Activated naive CD8-positive, alpha-beta T cell treated with anti-CD3 and anti-CD28 coated beads, Interleukin-2, amount 50 U/mL, for 16 hours (primary cell): ENCODE data around the gene HSPA12A.
"Not testable (repeated sequence)": the region's sequence is repeated elsewhere in the genome, so short reads cannot be mapped to it uniquely, and the experiment has no call there.

Experiments
- DNase-seq: peaks from one replicate; pipeline ENCODE4 v3.0.0-alpha.2; 2020; ENCODE audit warnings: low read depth, low spot score

Gene HSPA12A

DNA sequence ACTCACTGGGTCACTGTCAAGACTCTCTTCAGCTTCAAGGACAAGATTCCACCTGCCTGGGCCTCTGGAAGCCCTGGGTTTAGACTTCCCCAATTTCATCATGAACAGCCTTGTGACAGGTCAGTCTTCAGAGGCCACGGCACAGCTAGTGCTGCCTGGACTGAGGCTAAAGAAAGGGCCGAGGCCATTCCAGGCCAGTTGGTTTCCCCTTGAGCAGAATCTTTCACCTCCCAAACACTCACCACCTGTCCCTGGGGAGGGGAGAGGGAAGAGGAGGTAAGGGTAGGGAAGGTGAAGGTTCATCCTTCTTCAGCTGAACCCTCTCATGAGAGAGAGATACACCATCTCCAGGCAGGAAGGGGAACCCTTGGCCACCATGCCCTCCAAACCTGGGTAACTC lies 24.3 kb downstream of the HSPA12A start:
- DNase-seq = no peak

DNA sequence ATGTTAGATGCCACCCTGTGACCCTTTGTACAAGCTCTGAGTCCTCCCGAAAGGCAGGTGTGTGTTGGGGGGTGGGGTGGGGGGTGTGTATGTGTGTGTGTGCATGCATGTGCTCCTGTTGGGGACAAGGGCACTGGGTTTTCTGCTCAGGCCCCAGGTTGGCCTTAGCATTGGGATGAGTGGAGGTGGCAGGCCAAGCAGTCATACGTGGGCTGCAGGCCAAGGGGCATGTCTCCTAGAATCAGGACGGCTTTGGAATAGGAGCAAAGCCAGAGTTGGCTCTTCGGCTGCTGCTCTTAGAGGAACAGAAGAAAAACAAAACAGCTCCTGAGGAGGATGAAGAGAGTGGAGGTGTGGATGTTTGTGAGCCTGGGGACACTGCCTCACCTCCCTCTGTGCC lies 26.0 kb downstream of the HSPA12A start:
- no peak for DNase-seq

DNA sequence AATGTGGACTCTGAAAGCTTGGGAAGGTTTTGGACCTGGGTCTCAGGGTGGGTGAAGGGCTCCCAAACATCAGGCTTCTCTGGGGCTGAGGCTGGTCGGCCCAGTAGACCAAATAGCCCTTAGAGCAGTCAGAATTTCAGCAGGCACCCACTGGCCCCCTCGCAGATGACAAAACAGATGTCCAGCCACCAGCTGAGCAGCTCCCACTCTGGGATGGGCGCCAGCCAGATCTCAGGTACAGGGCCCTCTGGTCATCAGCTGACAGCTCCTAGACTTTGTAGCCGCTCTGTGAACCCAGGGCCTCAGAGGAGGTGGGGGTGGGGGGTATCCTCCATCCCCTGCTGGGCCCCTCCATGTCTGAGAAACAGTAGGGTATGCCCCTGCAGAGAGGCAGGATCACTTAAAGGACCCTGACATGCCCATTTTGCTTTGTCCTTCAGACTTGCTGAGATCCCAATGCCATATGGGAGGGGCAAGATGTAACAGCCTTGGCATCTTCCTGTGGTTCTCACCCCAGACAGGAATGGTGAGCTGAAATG lies 26.5 kb downstream of the HSPA12A start:
- DNase-seq = no peak

DNA sequence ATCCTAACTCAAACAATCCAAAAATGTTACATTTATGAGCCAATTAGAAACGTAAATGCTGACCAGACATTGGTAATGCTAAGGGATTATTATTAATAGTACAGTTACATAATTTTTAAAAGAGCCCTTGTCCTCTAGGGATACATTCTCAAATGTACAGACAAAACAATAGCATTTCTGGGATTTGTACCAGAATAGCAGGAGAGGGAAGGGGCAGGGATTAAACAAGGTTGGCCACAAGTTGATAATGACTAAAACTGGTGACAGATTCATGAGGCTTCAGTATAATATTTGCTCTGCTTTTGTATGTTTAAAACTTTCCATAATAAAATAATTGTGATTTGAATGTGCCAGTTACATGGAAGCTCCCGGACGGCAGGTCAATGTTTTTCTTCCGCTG lies 27.0 kb downstream of the HSPA12A start:
- no peak for DNase-seq

DNA sequence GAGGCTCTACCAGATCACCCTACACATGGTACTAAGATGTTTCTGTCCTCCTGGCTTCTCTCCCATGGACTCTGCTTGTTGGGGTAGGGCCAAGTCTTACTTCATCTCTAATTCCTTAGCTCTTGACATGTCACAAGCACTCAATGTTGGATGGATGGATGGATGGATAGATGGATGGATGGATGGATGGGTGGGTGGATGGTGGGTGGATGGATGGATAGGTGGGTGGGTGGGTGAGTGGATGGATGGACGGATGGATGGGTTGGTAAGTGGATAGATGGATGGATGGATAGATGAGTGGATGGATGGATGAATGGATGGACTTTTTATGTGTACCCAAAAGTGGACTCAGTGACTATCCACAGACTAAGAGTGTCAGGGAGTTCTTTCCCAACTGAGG lies 28.5 kb downstream of the HSPA12A start:
- no peak for DNase-seq

DNA sequence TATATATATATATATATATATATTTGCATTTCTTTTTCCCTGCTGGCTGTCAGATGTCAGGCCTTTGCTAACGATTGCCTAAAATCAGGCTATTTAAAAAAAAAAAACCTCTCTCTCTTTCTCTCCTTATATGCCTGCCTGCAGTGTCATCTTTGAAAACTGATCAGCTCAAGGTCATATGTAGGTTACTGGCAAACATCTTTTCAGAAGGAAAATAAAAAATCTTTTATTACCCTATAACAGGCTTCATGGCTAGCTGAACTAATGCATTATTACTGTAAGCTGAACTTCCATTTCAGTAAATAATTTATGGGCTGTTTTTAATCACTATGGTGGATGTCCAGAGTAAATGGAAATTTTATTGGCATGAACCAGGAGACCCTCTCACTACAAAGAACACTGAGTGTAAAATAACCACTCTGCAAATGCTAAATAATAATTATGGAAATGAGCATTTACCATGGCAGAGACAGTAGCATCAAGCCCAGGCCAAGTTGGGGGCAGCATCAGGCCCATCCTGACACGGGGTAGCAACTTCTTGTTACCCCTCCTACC lies 29.3 kb downstream of the HSPA12A start:
- no peak for DNase-seq

DNA sequence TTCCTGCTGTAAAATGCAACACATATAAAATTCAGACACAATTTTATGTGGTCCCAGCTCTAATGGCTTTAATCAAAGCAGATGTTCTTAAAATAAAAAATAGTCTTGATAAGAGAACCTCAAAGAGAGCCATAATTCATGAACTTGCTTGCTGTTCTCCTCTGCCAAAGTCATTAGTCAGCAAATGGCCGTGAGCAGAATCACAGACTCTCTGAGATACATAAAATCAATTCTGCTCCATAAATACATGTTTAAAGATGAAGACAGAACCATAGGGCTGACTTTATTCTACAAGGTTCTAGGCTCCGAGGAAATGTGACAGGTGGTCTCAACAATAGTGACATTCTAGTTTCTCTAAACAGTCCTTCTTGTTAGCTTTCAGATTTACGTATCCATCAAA lies 29.8 kb downstream of the HSPA12A start:
- no peak for DNase-seq

DNA sequence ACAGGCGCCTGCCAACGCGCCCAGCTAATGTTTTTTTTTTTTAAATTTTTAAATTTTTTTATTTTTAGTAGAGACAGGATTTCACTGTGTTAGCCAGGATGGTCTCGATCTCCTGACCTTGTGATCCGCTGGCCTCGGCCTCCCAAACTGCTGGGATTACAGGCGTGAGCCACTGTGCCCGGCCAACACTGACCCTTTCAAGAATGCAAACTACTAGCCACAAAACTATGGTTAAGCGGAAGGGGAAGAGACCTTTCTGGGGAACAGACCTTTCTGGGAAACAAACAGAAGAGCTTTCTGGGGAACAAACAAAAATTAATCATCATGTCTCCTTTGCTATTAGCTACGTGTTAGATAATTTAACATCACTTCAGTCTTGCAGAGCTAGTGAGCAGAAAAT lies 30.6 kb downstream of the HSPA12A start:
- not testable (repeated sequence) for DNase-seq

DNA sequence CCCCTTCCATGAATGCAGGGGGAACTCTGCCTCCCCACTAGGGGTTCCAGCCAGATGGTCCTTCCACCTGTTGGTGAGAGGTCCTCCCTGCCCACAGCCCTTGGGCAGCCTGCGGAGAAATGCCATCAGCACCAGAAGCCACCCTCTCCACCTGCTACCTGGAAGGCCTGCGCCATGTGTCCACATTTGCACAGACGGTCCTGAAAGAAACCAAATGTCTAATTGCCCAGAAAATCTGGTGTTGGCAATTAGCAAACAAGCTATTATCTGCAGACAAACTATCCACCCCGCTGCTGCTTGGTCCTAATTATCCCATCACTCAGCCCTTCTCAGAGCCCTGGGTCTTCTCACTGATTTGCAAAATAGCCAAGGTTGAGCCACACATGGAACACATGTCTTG lies 32.3 kb downstream of the HSPA12A start:
- no peak for DNase-seq

DNA sequence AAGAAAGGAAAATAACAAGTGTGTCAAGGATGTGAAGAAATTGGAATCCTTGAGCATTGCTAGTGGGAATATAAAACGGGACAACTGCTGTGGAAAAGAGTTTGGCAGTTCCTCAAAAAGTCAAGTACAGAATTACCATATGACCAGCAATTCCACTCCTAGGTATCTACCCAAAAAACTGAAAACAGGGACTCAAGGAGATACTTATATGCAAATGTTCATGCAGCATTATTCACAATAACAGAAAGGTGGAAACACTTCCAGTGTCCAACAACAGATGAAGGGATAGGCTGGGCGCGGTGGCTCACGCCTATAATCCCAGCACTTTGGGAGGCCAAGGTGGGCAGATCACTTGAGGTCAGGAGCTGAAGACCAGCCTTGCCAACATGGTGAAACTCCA lies 33.5 kb downstream of the HSPA12A start:
- no peak for DNase-seq

DNA sequence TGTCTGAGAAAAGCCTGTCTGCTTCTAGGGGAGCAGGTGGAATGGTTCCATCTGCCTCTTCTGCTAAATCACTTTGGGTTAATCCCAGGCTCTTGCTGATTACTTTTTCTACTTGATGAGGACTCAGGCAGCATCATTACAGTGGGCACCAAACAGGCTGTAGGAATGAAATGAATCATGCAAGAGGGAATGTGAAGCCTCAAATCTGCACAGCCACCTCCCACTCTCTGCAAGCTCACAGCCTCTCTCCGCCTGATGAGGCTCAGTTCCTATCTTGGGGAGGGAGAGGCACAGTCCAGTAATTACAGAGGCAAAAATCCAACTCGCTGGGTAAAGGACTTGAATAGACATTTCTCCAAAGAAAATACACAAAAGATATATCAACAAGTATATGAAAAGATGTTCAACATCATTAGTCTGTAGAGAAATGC lies 34.0 kb downstream of the HSPA12A start:
- no peak for DNase-seq

DNA sequence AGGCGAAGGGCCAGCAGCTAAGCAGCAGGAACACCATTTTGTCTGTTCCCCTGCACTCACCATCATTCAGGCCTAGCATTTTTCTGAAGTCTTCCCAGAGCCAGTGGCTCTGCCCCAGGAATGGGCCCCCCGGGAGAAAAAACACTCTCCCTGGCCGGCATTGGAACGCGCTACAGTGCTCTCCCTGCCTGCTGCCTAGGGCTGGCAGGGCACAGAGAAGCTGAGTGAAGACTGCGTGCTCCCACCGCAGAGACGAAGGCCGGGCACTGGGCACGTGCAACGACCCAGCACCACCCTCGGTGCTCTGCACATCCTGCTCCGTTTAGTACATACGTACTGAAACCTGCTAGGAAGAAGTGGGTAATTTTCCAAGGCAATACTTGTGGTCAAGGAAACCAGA lies 34.4 kb downstream of the HSPA12A start:
- DNase-seq = no peak

DNA sequence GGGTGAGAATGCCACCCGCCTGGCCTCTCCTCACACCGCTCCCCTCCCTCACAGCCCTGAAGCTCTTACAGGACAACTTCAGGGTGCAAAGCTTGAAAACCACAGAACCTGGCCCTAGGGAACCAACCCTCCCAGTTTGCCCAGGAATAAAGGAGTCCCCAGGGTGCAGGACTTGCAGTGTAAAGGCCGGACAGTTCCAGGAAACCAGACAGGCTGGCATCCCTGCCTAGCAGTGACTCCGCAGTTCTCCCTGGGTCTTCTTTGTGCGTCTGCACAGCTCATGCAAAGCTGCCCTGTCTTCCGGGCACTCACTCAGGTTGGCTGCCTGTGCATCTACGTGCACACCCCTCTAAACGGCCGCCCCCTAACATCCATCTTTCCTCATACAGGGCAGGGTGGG lies 36.1 kb downstream of the HSPA12A start:
- no peak for DNase-seq

DNA sequence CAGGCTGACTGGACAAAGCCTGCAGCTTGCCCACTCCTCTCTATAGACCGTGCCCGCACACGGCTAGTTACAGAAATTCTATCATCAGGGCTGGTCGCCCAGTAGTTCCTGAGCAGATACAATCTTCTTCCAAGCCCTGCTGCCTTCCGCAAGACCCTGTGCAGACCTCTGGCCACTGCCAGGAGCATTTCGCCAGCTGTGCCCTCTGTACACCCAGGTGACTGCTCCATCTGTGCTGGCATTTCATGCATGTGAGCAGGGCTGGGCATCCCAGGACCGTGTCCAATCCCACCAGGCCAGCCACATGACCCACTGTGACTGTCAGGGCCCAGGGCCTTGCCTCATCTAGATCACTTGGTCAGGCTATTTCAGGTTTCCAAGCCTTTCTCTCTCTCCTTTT lies 36.9 kb downstream of the HSPA12A start:
- no peak for DNase-seq

DNA sequence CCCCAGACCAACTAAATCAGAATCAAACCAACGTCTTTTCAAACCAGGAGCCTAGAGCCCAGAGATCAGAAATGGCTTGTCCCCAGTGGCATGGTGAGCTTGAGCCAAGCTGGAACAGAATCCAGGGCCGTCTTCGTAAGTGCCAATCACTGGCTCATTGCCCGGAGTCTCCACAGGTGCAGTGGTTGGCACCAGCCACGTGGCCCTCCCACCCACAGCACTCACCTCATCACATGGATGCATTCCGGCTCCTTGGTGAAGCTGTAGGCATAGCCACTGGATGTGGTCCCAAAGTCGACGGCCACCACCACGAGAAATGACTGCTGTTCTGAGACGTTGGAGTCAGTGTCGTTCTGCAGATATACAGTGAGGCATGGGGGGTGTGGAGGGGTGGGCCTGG lies 37.4 kb downstream of the HSPA12A start:
- no peak for DNase-seq

DNA sequence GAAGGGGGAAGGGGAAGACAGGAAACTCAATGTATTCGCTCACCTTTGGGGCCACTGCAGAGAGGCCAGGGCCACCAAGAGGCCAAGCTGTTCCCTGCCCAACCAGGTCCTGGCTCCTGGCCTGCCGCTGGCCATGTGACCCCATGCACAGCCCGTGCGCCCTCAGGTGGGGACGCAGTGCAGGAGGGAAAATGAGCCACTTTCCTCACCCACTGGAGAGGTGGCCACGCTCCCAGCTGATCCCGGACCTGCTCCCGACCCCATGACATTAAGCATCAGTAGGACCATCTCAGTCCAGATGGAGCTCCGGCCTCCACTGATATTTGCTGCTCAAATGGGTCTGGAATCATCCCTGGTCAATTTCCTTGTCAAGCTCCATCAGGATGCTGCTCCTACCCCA lies 40.2 kb downstream of the HSPA12A start:
- DNase-seq = no peak

DNA sequence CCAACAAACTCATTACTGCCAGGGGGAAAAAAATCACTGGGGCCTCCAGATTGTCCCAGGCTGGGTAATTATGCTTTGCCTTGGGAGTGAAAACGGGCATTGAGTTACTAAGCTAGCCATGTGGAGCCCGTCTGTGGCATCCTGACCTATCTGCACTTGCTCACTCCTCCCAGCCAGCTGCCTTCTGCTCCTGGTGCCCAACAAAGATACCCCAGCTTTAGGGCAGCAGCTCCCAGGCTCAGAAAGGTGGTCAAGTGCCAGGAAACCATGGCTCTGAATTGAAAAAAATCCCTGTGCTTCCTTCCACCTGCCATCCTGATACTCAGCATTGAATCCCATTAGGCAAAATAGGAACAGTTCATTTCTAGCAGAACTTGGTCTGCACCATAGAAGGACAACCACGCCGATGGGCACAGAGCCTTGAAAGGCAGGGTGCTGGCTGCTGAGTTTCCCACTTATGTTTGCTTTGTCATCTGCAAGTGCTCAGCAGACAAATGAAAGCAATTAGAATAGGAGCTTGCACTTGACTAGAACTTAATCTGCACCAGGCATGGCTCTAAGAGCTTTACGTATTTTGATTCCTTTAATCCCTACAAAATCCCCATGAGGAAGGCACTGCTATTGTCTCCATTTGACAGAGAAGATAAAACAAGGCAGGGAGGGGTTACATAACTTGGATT lies 42.8 kb downstream of the HSPA12A start:
- no peak for DNase-seq

DNA sequence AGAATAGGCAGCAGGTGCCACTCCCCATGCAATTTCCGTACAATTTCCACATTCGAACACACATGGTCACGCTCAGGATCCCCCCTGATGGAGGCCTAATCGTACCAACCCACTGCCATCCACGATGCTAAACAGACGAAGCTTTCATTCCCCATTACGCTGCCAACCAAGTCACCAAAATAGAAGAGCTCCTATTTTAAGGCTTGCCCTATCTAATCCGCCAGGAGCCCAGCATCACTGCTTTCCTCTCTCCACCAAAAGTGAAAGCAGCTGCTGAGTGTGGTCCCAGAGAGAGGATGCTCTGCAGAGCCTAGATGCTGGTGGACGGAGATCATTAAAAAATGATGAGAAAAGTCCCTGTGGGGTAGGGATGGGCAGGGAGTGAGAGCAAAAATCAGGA lies 43.3 kb downstream of the HSPA12A start:
- no peak for DNase-seq

DNA sequence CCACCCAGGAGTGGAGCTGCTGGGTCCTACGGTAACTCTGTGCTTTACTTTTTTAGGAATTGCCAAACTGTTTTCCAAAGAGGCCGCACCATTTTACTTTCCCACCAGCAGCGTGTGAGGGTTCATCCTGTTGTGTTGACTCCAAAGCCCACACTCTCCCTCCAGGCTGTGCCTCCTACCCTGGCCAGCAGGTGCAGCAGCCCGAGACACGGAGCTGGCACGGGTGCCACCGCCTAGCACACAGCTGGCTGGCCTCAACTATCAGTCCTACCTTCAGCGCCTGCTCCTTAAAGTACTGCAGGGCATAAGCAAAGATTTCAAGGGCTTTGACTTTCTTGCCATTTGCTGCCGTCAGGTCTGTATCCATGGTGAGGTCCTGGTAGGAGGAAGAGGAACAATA lies 44.0 kb downstream of the HSPA12A start:
- no peak for DNase-seq

DNA sequence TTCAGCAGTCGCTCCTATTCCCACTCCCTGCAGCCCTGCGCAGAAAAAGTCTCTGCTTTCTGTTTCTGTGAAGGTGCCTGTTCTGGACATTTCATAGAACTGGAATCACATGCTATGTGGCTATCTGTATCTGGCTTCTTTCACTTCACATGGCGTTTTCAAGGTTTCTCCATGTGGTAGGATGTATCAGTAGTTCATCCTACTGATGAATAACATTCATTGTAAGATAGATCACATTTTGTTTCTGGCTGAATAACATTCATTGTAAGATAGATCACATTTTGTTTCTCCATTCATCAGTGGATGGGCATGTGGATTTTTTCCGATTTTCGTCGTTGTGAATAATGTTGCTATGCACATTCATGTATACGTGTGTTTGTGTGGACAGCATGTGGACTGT lies 44.5 kb downstream of the HSPA12A start:
- no peak for DNase-seq

DNA sequence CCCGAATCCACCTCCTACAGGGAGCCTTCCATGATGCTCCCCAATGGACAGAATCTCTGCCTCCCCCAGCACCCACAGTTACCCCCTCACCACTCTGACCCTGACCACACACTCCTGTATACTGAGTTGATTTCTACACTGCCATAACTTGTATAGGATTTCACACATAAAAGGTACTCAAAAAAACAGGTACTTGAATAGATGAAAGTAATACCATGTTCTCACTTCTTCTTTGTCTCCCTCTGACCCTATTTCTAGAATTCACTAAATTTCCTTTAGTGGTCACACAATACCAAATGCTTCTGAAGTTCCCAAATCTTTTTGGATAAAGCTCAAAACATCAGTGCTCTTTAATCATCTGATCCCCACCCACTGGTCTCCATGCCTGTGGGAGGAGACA lies 45.4 kb downstream of the HSPA12A start:
- no peak for DNase-seq

DNA sequence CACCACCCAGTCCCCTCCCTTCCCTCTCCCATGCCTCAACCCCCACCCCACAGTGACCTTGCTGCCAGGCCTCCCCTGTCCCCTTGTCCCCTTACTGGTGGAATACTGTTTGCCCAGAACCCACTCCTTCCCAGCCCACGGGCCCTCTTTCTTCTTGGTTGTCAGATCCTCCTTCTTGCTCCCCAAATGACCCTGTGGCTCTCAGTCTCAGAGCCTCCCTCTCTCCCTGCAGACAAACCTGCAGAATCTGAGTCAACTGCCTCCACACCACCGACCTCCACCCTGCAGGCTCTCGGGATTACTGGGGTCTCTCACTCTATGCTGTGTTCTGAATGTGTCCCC lies 47.5 kb downstream of the HSPA12A start:
- DNase-seq = no peak

DNA sequence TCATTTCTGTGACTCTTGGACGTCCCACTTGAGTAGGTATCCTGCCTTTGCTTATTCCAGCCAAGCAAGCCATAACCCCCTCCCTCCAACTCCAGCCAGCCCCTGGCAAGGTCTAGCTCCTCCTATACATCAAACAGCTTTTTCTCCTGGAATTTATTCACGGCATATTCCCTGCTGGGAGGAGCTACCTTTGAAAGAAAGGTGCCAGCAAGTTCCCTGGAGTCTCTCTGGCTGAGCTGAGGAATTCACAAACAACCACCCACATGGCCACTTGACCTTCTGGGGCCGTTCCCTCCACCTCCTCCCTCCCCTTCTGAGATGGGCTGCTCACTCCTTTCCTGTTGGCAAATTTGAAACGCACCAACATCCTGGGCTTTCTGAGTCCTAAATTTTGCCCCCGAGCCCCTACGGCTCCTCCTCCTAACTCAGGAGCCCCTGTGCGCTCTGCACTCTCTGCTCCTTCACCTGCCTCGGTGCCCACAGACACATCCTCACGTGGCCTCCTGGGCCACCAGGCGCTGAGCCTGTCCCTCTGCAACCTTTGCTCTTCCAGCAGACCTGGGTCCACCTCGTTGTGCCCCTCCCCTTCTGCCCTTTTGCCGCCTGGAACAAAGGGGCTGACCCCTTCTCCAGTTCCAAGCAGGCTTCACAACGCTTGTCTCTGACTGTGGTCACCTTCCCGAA lies 48.0 kb downstream of the HSPA12A start:
- no peak for DNase-seq
